Left ventricle myocardium inferior (tissue), 1 donor: ENCODE results near the gene DTD1. TPM values are rescaled to one million over a fixed set of nuclear protein-coding genes. Genes with fewer than 3 reads are reported as not detected.

ENCODE experiments used
- DNase-seq: peaks from one replicate; pipeline ENCODE4 v3.0.0-alpha.2; 2020
- H3K27ac ChIP-seq: fragments of 200-600 bp; replicated peaks from 2 replicates; pipeline ENCODE4 v1.8.0; 2021
- H3K27me3 ChIP-seq: fragments of 200-600 bp; 2 replicates; pipeline ENCODE4 v1.8.0; 2021; ENCODE audit warnings: low read depth
- H3K36me3 ChIP-seq: fragments of 200-600 bp; 2 replicates; pipeline ENCODE4 v1.8.0; 2021
- H3K4me1 ChIP-seq: fragments of 200-600 bp; 2 replicates; pipeline ENCODE4 v1.8.0; 2021
- H3K4me3 ChIP-seq: fragments of 200-600 bp; 2 replicates; pipeline ENCODE4 v1.8.0; 2021; ENCODE audit warnings: mild to moderate bottlenecking, moderate library complexity
- H3K9me3 ChIP-seq: fragments of 200-600 bp; replicated peaks from 2 replicates; pipeline ENCODE4 v1.8.0; 2021
- CTCF ChIP-seq: fragments of 200-600 bp; IDR thresholded peaks from 2 replicates; pipeline ENCODE4 v1.8.0; 2021; ENCODE audit warnings: antibody characterized with exemption, mild to moderate bottlenecking, borderline replicate concordance
- intact Hi-C: fragments of 100-400 bp; cut with micrococcal nuclease; formaldehyde crosslinking; loops from one replicate; pipeline ENCODE4 v1.11.0; 2022
- total RNA-seq: library from RNA; stranded (reverse); fragmentation: NEBNext Ultra II Directional; extraction: Animal tissue kit (Norgen Biotek cat#: 25700); gene quantifications from one replicate; pipeline ENCODE4 v1.2.1, GENCODE V29; 2021
- donor health status: DM: no; HTN: yes; CAD: no; lungs with severe emphysema.

DTD1 gene
- total RNA-seq, 1 donor from 2014 or later, result 12.2 TPM

DNA sequence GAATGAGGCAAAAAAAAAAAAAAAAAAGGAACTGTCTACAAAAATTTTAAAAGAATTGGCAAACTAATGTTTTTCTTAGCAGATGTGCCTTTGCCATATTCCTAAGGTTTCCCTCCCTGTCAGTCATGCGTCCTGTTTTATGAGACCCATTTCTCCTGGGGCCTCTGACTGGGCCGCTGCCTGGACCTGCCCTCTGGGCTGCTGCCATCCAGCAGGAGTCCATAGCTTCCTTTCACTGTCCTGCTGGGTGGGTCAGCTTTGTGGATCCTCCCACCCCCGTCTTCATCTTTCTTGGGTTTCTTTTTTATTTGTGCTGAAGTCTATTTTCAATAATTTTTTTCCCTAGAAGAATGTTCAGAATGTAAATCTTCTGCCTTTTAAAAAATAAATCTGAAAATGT is 114.9 kb downstream of the DTD1 start:
- H3K4me1 ChIP-seq, result peaks cover 13% of the 10 kb centered on the region
- no peaks in the 10 kb centered on the region for H3K27me3 ChIP-seq
- intact Hi-C loops, result loop anchor here (10.0 kb wide), 1 partner anchor 62 kb away; no protein-coding TSS in a partner anchor
- H3K4me3 ChIP-seq, result no peak overlapping the region
- DNase-seq, result peak; percentile 47
- H3K36me3 ChIP-seq, result no peaks in the 10 kb centered on the region
- H3K27ac ChIP-seq, result no peak overlapping the region
- no peak for TF ChIP-seq CTCF
- H3K9me3 ChIP-seq, result no peaks in the 10 kb centered on the region

- Histone ChIP-seq H3K4me3 (no peak overlapping the region), H3K27me3 (no peaks in the 10 kb centered on the region), H3K4me1 (peaks cover 13% of the 10 kb centered on the region), H3K27ac (no peak overlapping the region), H3K36me3 (no peaks in the 10 kb centered on the region), H3K9me3 (no peaks in the 10 kb centered on the region)
- TF ChIP-seq CTCF, result no peak
- intact Hi-C loops, result loop anchor here (10.0 kb wide), 1 partner anchor 59 kb away; no protein-coding TSS in a partner anchor
- no peak for DNase-seq
These were observed 117.6 kb downstream of the DTD1 start for GRCh38 chr20:18705490-18705889.

- Histone ChIP-seq H3K36me3 (no peaks in the 10 kb centered on the region), H3K27ac (no peak overlapping the region), H3K4me1 (peaks cover 13% of the 10 kb centered on the region), H3K27me3 (no peaks in the 10 kb centered on the region), H3K9me3 (no peaks in the 10 kb centered on the region), H3K4me3 (no peak overlapping the region)
- no peak for DNase-seq
- intact Hi-C loops, result loop anchor here (10.0 kb wide), 1 partner anchor 59 kb away; no protein-coding TSS in a partner anchor
- no peak for TF ChIP-seq CTCF
These were observed 118.1 kb downstream of the DTD1 start for GRCh38 chr20:18705910-18706309.

GRCh38 chr20:18712131-18712530 is 124.3 kb downstream of the DTD1 start:
- Histone ChIP-seq H3K27me3 (no peaks in the 10 kb centered on the region), H3K36me3 (no peaks in the 10 kb centered on the region), H3K9me3 (no peaks in the 10 kb centered on the region), H3K4me1 (no peaks in the 10 kb centered on the region), H3K27ac (no peak overlapping the region), H3K4me3 (no peak overlapping the region)
- DNase-seq, result no peak
- intact Hi-C loops, result no loop called here
- no peak for TF ChIP-seq CTCF

- DNase-seq, result no peak
- H3K4me3 ChIP-seq, result no peak overlapping the region
- no peaks in the 10 kb centered on the region for H3K9me3 ChIP-seq
- H3K27me3 ChIP-seq, result no peaks in the 10 kb centered on the region
- intact Hi-C loops, result no loop called here
- no peaks in the 10 kb centered on the region for H3K36me3 ChIP-seq
- TF ChIP-seq CTCF, result no peak
- H3K27ac ChIP-seq, result no peak overlapping the region
- no peaks in the 10 kb centered on the region for H3K4me1 ChIP-seq
These were observed 125.0 kb downstream of the DTD1 start for GRCh38 chr20:18712882-18713281.

DNA sequence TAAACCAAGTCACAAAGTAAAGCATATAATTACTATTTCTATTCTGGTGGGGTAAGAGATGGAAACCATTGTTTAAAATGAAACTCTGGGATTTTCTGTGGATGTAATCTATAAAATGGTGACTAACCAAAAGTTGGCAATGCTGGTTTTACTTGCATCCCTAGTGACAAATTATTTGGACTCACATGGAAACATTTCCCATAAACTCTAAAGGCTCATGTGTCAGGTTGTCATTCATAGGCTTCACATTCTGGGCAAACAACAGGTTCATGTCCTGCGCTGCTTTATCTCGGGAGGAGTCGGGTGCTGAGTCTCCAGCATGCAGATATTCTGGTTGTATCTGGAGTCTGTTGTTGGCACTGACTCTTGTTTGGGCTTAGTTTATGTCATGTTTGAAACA is 127.7 kb downstream of the DTD1 start:
- no peaks in the 10 kb centered on the region for H3K36me3 ChIP-seq
- intact Hi-C loops, result no loop called here
- peaks cover 3% of the 10 kb centered on the region for H3K9me3 ChIP-seq
- H3K4me3 ChIP-seq, result no peak overlapping the region
- no peak for DNase-seq
- no peaks in the 10 kb centered on the region for H3K4me1 ChIP-seq
- H3K27me3 ChIP-seq, result no peaks in the 10 kb centered on the region
- TF ChIP-seq CTCF, result no peak
- H3K27ac ChIP-seq, result no peak overlapping the region
